ENCODE results near the gene RNF111. TPM values are rescaled to one million over a fixed set of nuclear protein-coding genes. Genes with fewer than 3 reads are reported as not detected.

Gene RNF111
- polyA plus RNA-seq, 1 donor from 2014 or later = 25.8 TPM

GRCh38 chr15:59014068-59014467 lies 26.6 kb downstream of the RNF111 start:
- Histone ChIP-seq H3K4me2 (ENCODE audit: low read length) (no peak overlapping the region), H3K9ac (ENCODE audit: low read length) (no peak overlapping the region), H3K4me3 (ENCODE audit: low read length) (no peak overlapping the region), H3F3A (ENCODE audit: insufficient read depth, low read length, poor library complexity, severe bottlenecking) (no peaks in the 10 kb centered on the region), H2AFZ (ENCODE audit: low read depth, low read length) (no peak overlapping the region), H3K9me3 (ENCODE audit: low read length) (no peaks in the 10 kb centered on the region), H3K27ac (ENCODE audit: low read length) (no peak overlapping the region), H3K27me3 (ENCODE audit: insufficient read depth, low read depth, low read length) (no peaks in the 10 kb centered on the region), H3K79me2 (replicated peaks; ENCODE audit: insufficient read depth, low read length) (peaks cover 46% of the 10 kb centered on the region), H3K36me3 (ENCODE audit: insufficient read depth, low read length) (no peaks in the 10 kb centered on the region), H3K9me2 (ENCODE audit: insufficient read depth, low read length) (no peaks in the 10 kb centered on the region), H4K20me1 (ENCODE audit: insufficient read depth) (no peaks in the 10 kb centered on the region)
- TF ChIP-seq REST (IDR thresholded peaks at IDR 0.05; ENCODE audit: borderline replicate concordance) (no peak), EP300 (conservative IDR thresholded peaks at IDR 0.05; ENCODE audit: poor library complexity, severe bottlenecking) (no peak), TAF1 (IDR thresholded peaks at IDR 0.05; ENCODE audit: low read depth) (no peak), EZH2 (IDR thresholded peaks at IDR 0.05; ENCODE audit: borderline replicate concordance, insufficient read depth, low read length, poor library complexity, severe bottlenecking) (no peak), POLR2AphosphoS5 (IDR thresholded peaks at IDR 0.05) (no peak), SMC3 (conservative IDR thresholded peaks at IDR 0.05; ENCODE audit: poor library complexity) (no peak), RAD21 (conservative IDR thresholded peaks at IDR 0.05) (no peak), CTCF (IDR thresholded peaks at IDR 0.05; ENCODE audit: poor library complexity, severe bottlenecking) (no peak), MXI1 (conservative IDR thresholded peaks at IDR 0.05; ENCODE audit: poor library complexity, severe bottlenecking) (no peak)

- Histone ChIP-seq H3K9me2 (ENCODE audit: insufficient read depth, low read length) (no peaks in the 10 kb centered on the region), H3K79me2 (replicated peaks; ENCODE audit: insufficient read depth, low read length) (peaks cover 30% of the 10 kb centered on the region), H3K27me3 (ENCODE audit: insufficient read depth, low read depth, low read length) (no peaks in the 10 kb centered on the region), H3F3A (ENCODE audit: insufficient read depth, low read length, poor library complexity, severe bottlenecking) (no peaks in the 10 kb centered on the region), H3K4me2 (ENCODE audit: low read length) (no peak overlapping the region), H4K20me1 (ENCODE audit: insufficient read depth) (no peaks in the 10 kb centered on the region), H3K36me3 (ENCODE audit: insufficient read depth, low read length) (no peaks in the 10 kb centered on the region), H3K4me3 (ENCODE audit: low read length) (no peak overlapping the region), H3K27ac (ENCODE audit: low read length) (no peak overlapping the region), H3K9ac (ENCODE audit: low read length) (no peak overlapping the region), H2AFZ (ENCODE audit: low read depth, low read length) (no peak overlapping the region), H3K9me3 (ENCODE audit: low read length) (no peaks in the 10 kb centered on the region)
- TF ChIP-seq EP300 (conservative IDR thresholded peaks at IDR 0.05; ENCODE audit: poor library complexity, severe bottlenecking) (no peak), EZH2 (IDR thresholded peaks at IDR 0.05; ENCODE audit: borderline replicate concordance, insufficient read depth, low read length, poor library complexity, severe bottlenecking) (no peak), RAD21 (conservative IDR thresholded peaks at IDR 0.05) (no peak)
Observed at GRCh38 chr15:59017449-59017848, 30.0 kb downstream of the RNF111 start.
